ENCODE data around the gene PSENEN. TPM values are rescaled to one million over a fixed set of nuclear protein-coding genes. Genes with fewer than 3 reads are reported as not detected.
A peak's percentile ranks its signal among the peaks of the same experiment; 100 is the strongest.
"Not testable (repeated sequence)": the region's sequence is repeated elsewhere in the genome, so short reads cannot be mapped to it uniquely, and the experiment has no call there.

Gene PSENEN
- total RNA-seq, 2 experiments from 2014 or later: 37.2 to 41.3 TPM

GRCh38 chr19:35768082-35768421 is 22.6 kb downstream of the PSENEN start:
- no peak for TF ChIP-seq CTCF (IDR thresholded peaks at IDR 0.05)
- intact Hi-C loops (cut with micrococcal nuclease): no loop called here
- Mint-ChIP-seq H3K36me3 (ENCODE audit: low read depth) (peaks cover 12% of the 10 kb centered on the region), H3K27ac (no peak overlapping the region), H3K9me3 (no peaks in the 10 kb centered on the region), H3K4me1 (ENCODE audit: low read depth) (no peaks in the 10 kb centered on the region), H3K4me3 (no peak overlapping the region), H3K27me3 (no peaks in the 10 kb centered on the region)
- ChIA-PET CTCF (no interaction called here), POLR2A (interaction anchor here (0.8 to 1.1 kb wide), 2 partner anchors 45 to 78 kb away, joined by 3 to 4 read pairs; no protein-coding TSS in a partner anchor)
- no peak for ATAC-seq
- no peak for DNase-seq

GRCh38 chr19:35772362-35772761 is 26.9 kb downstream of the PSENEN start:
- H3K36me3 Mint-ChIP-seq (ENCODE audit: low read depth); ATAC-seq; H3K9me3 Mint-ChIP-seq; H3K27ac Mint-ChIP-seq; H3K4me3 Mint-ChIP-seq; intact Hi-C loops (cut with micrococcal nuclease); H3K27me3 Mint-ChIP-seq; H3K4me1 Mint-ChIP-seq (ENCODE audit: low read depth); DNase-seq: not testable (repeated sequence)
- ChIA-PET CTCF (interaction anchor here (1.0 kb wide), 1 partner anchor 159 kb away, joined by 3 read pairs; no protein-coding TSS in a partner anchor), POLR2A (interaction anchor here (0.5 to 1.2 kb wide), 8 partner anchors 10 to 1555 kb away, joined by 3 to 4 read pairs (median 3); partner anchors contain the start of genes PSENEN and U2AF1L4)

GRCh38 chr19:35773020-35773806 is 27.8 kb downstream of the PSENEN start:
- DNase-seq (no peak), ATAC-seq (no peak)
- ChIA-PET POLR2A (interaction anchor here (0.5 to 1.2 kb wide), 7 partner anchors 11 to 1556 kb away, joined by 3 to 5 read pairs (median 3); partner anchors contain the start of genes PSENEN and U2AF1L4), CTCF (interaction anchor here (1.0 kb wide), 1 partner anchor 158 kb away, joined by 3 read pairs; no protein-coding TSS in a partner anchor)
- Mint-ChIP-seq H3K27ac (no peak overlapping the region), H3K4me3 (no peak overlapping the region), H3K4me1 (ENCODE audit: low read depth) (peaks cover 10% of the 10 kb centered on the region), H3K9me3 (no peaks in the 10 kb centered on the region), H3K27me3 (no peaks in the 10 kb centered on the region), H3K36me3 (ENCODE audit: low read depth) (peaks cover 7% of the 10 kb centered on the region)
- no peak for TF ChIP-seq CTCF (IDR thresholded peaks at IDR 0.05)
- intact Hi-C loops (cut with micrococcal nuclease): no loop called here

- ChIA-PET CTCF (no interaction called here), POLR2A (interaction anchor here (1.2 kb wide), 1 partner anchor 15 kb away, joined by 5 read pairs; no protein-coding TSS in a partner anchor)
- DNase-seq: no peak
Observed at GRCh38 chr19:35774274-35775045, 29.0 kb downstream of the PSENEN start.

GRCh38 chr19:35775046-35775297 is 29.5 kb downstream of the PSENEN start:
- Mint-ChIP-seq H3K9me3 (no peaks in the 10 kb centered on the region), H3K4me3 (peak overlapping the region; percentile 72), H3K36me3 (ENCODE audit: low read depth) (peaks cover 1% of the 10 kb centered on the region), H3K27ac (no peak overlapping the region), H3K27me3 (no peaks in the 10 kb centered on the region), H3K4me1 (ENCODE audit: low read depth) (peaks cover 10% of the 10 kb centered on the region)
- DNase-seq (no peak), ATAC-seq (no peak)
- no peak for TF ChIP-seq CTCF (IDR thresholded peaks at IDR 0.05)
- intact Hi-C loops (cut with micrococcal nuclease): no loop called here
- ChIA-PET POLR2A (no interaction called here), CTCF (no interaction called here)

More at GRCh38 chr19:35774274-35775045, 29.0 kb downstream of the PSENEN start:
- Mint-ChIP-seq H3K27me3 (no peaks in the 10 kb centered on the region), H3K4me3 (peak overlapping the region; percentile 72), H3K27ac (no peak overlapping the region), H3K36me3 (ENCODE audit: low read depth) (peaks cover 1% of the 10 kb centered on the region), H3K4me1 (ENCODE audit: low read depth) (peaks cover 10% of the 10 kb centered on the region), H3K9me3 (no peaks in the 10 kb centered on the region)
- intact Hi-C loops (cut with micrococcal nuclease): no loop called here
- no peak for ATAC-seq
- TF ChIP-seq CTCF (IDR thresholded peaks at IDR 0.05): no peak
